Mucosa of gallbladder (tissue), 1 donor: ENCODE measurements around the gene SOST. TPM values are rescaled to one million over a fixed set of nuclear protein-coding genes. Genes with fewer than 3 reads are reported as not detected.

Source experiments
- DNase-seq: peaks from one replicate; pipeline ENCODE4 v3.0.0-alpha.2; 2020; ENCODE audit warnings: low spot score
- total RNA-seq: library from RNA; stranded (reverse); gene quantifications from one replicate; pipeline ENCODE4 v1.2.1, GENCODE V29; 2021
- donor health status: DM: no; HTN: no; CAD: no.

SOST gene
- total RNA-seq, 1 donor from 2014 or later = not detected

- DNase-seq = no peak
Observed at GRCh38 chr17:43741636-43742035, 17.0 kb downstream of the SOST start.

- DNase-seq = no peak
Observed at GRCh38 chr17:43740541-43740940, 18.1 kb downstream of the SOST start.

GRCh38 chr17:43737722-43738121 lies 20.9 kb downstream of the SOST start:
- DNase-seq = no peak

- DNase-seq = no peak
Observed at GRCh38 chr17:43736389-43736788, 22.2 kb downstream of the SOST start.

GRCh38 chr17:43734376-43734775 lies 24.2 kb downstream of the SOST start:
- no peak for DNase-seq

- no peak for DNase-seq
Observed at GRCh38 chr17:43733956-43734355, 24.6 kb downstream of the SOST start.

- no peak for DNase-seq
Observed at GRCh38 chr17:43732958-43733357, 25.6 kb downstream of the SOST start.

GRCh38 chr17:43728081-43728480 lies 30.5 kb downstream of the SOST start:
- no peak for DNase-seq

GRCh38 chr17:43723697-43724359 lies 34.8 kb downstream of the SOST start:
- no peak for DNase-seq

GRCh38 chr17:43722870-43723665 lies 35.5 kb downstream of the SOST start:
- no peak for DNase-seq

- no peak for DNase-seq
Observed at GRCh38 chr17:43722269-43722619, 36.3 kb downstream of the SOST start.

- no peak for DNase-seq
Observed at GRCh38 chr17:43721537-43722268, 36.9 kb downstream of the SOST start.

- peak; percentile 75 for DNase-seq
Observed at GRCh38 chr17:43720311-43721060, 38.1 kb downstream of the SOST start.

GRCh38 chr17:43719578-43719977 lies 39.0 kb downstream of the SOST start:
- DNase-seq = no peak

- DNase-seq = no peak
Observed at GRCh38 chr17:43718544-43718943, 40.0 kb downstream of the SOST start.

- DNase-seq = no peak
Observed at GRCh38 chr17:43717913-43718312, 40.7 kb downstream of the SOST start.

GRCh38 chr17:43714465-43715149 lies 44.0 kb downstream of the SOST start:
- no peak for DNase-seq

- peak; percentile 14 for DNase-seq
Observed at GRCh38 chr17:43713494-43714162, 45.0 kb downstream of the SOST start.

GRCh38 chr17:43712397-43712796 lies 46.2 kb downstream of the SOST start:
- no peak for DNase-seq

- DNase-seq = no peak
Observed at GRCh38 chr17:43710101-43710500, 48.5 kb downstream of the SOST start.

- DNase-seq = no peak
Observed at GRCh38 chr17:43709210-43709609, 49.4 kb downstream of the SOST start.
